SK-N-SH (cell line): Measurements from ENCODE around the gene COA6. TPM values are rescaled to one million over a fixed set of nuclear protein-coding genes. Genes with fewer than 3 reads are reported as not detected.

ENCODE experiments used
- CTCF ChIA-PET: fragments of 300-600, 350-600 bp; formaldehyde crosslinking; extraction: SDS; loops from one replicate; lab custom pipeline; 2021; lab: Yijun Ruan, JAX
- POLR2A ChIA-PET: fragments of 350-600 bp; sonication (Branson Sonifier 250); formaldehyde crosslinking; extraction: SDS; loops from one replicate; lab custom pipeline; 2020; ENCODE audit warnings: antibody characterized with exemption, inconsistent platforms; lab: Yijun Ruan, JAX
- DNase-seq: peaks from one replicate; pipeline ENCODE4 v3.0.0; 2012
- H2AFZ ChIP-seq: fragments of 200-600 bp; sonication (generic); 2 replicates; pipeline ENCODE4 v1.8.1; 2016; ENCODE audit warnings: antibody characterized with exemption, mild to moderate bottlenecking, low read depth
- H3F3A ChIP-seq: fragments of 200-600 bp; sonication (generic); replicated peaks from 2 replicates; pipeline ENCODE3; 2016; ENCODE audit warnings: antibody characterized with exemption, mild to moderate bottlenecking; ENCODE audit not compliant: insufficient read depth
- H3K27ac ChIP-seq, 2 experiments: fragments of 200-500 bp in 1 of 2; fragments of 200-600 bp in 1 of 2; sonication (Bioruptor generic) in 1 of 2; sonication (generic), shearing (Covaris generic) in 1 of 2; 2 replicates each; pipeline versions ENCODE4 v1.5.1 to v1.6.1; 2014 to 2016; ENCODE audit warnings: low read depth in 2 of 2, inconsistent platforms in 1 of 2, low read length in 1 of 2, mild to moderate bottlenecking in 1 of 2, mixed read lengths in 1 of 2
- H3K27me3 ChIP-seq: fragments of 200-600 bp; sonication (generic), shearing (Covaris generic); 2 replicates; pipeline ENCODE4 v1.6.1; 2016; ENCODE audit warnings: mixed run types; ENCODE audit not compliant: insufficient read depth
- H3K36me3 ChIP-seq, 2 experiments: fragments of 200-500 bp in 1 of 2; fragments of 200-600 bp in 1 of 2; sonication (Bioruptor generic) in 1 of 2; sonication (generic) in 1 of 2; replicated peaks in 1 of 2; 2 replicates each; pipeline versions ENCODE3 to v1.5.1; 2014 to 2016; ENCODE audit warnings: low read length in 1 of 2, mild to moderate bottlenecking in 1 of 2; ENCODE audit not compliant: insufficient read depth in 2 of 2, control insufficient read depth in 1 of 2
- H3K4me1 ChIP-seq, 2 experiments: fragments of 200-500 bp in 1 of 2; fragments of 200-600 bp in 1 of 2; sonication (Bioruptor generic) in 1 of 2; sonication (generic), shearing (Covaris generic) in 1 of 2; 2 replicates each; pipeline versions ENCODE4 v1.5.1 to v1.6.1; 2014 to 2016; ENCODE audit warnings: low read depth in 1 of 2, low read length in 1 of 2, mixed run types in 1 of 2; ENCODE audit not compliant: insufficient read depth in 2 of 2, control insufficient read depth in 1 of 2
- H3K4me2 ChIP-seq: fragments of 200-600 bp; sonication (generic), shearing (Covaris generic); 2 replicates; pipeline ENCODE4 v1.6.1; 2017; ENCODE audit warnings: mixed run types
- H3K4me3 ChIP-seq, 2 experiments: fragments of 200-500 bp in 1 of 2; fragments of 200-600 bp in 1 of 2; sonication (Bioruptor generic) in 1 of 2; sonication (generic), shearing (Covaris generic) in 1 of 2; 2 replicates each; pipeline versions ENCODE4 v1.5.1 to v1.8.1; 2014 to 2016; ENCODE audit warnings: low read depth in 2 of 2, inconsistent platforms in 1 of 2, low read length in 1 of 2, mild to moderate bottlenecking in 1 of 2, mixed read lengths in 1 of 2, moderate library complexity in 1 of 2
- H3K79me2 ChIP-seq: fragments of 200-600 bp; sonication (generic); 2 replicates; pipeline ENCODE4 v1.8.1; 2017; ENCODE audit warnings: mild to moderate bottlenecking; ENCODE audit not compliant: insufficient read depth
- H3K9ac ChIP-seq: fragments of 200-600 bp; sonication (generic); 2 replicates; pipeline ENCODE4 v1.6.1; 2017; ENCODE audit warnings: mixed run types
- H3K9me2 ChIP-seq: fragments of 200-600 bp; sonication (generic); 2 replicates; pipeline ENCODE4 v1.6.1; 2017; ENCODE audit warnings: mixed run types
- H3K9me3 ChIP-seq: fragments of 200-600 bp; sonication (generic); 2 replicates; pipeline ENCODE4 v1.6.1; 2017; ENCODE audit warnings: mixed run types, mild to moderate bottlenecking, moderate library complexity
- H4K20me1 ChIP-seq: fragments of 200-600 bp; sonication (generic); 2 replicates; pipeline ENCODE4 v1.6.1; 2017; ENCODE audit warnings: mild to moderate bottlenecking, mixed run types; ENCODE audit not compliant: insufficient read depth
- FOXJ3 ChIP-seq: sonication (generic); formaldehyde crosslinking; IDR thresholded peaks from 2 replicates; pipeline ENCODE4 v1.5.1; 2020; ENCODE audit warnings: mild to moderate bottlenecking, missing genetic modification reagents
- PBX3 ChIP-seq: IDR thresholded peaks from 2 replicates; pipeline ENCODE4; 2012
- RAD21 ChIP-seq: IDR thresholded peaks from 2 replicates; pipeline ENCODE4 v1.6.1; 2012; ENCODE audit warnings: mild to moderate bottlenecking, low read length
- SIN3A ChIP-seq: IDR thresholded peaks from 2 replicates; pipeline ENCODE4 v1.6.1; 2012; ENCODE audit warnings: low read depth, mild to moderate bottlenecking, low read length, moderate library complexity, borderline replicate concordance
- TAF1 ChIP-seq: IDR thresholded peaks from 2 replicates; pipeline ENCODE4 v1.6.1; 2012; ENCODE audit warnings: low read depth, mild to moderate bottlenecking, low read length, moderate library complexity, borderline replicate concordance
- TCF12 ChIP-seq: IDR thresholded peaks from 2 replicates; pipeline ENCODE4 v1.4.0; 2012
- TEAD4 ChIP-seq: IDR thresholded peaks from 2 replicates; pipeline ENCODE4 v1.4.0; 2012; ENCODE audit warnings: mild to moderate bottlenecking, borderline replicate concordance; ENCODE audit not compliant: insufficient read depth
- USF2 ChIP-seq: fragments of 150-350 bp; IDR thresholded peaks from 2 replicates; pipeline ENCODE4 v1.6.1; 2017; ENCODE audit warnings: antibody characterized with exemption, low read length, low read depth, borderline replicate concordance
- ZBTB33 ChIP-seq: IDR thresholded peaks from 2 replicates; pipeline ENCODE4 v1.4.0; 2012; ENCODE audit warnings: low read depth, borderline replicate concordance
- WGBS: methylation state at CpG from one replicate; pipeline ENCODE4 v1.1.6; 2017; ENCODE audit warnings: low lambda C conversion rate; 5-methylcytosine and 5-hydroxymethylcytosine counted together
- polyA plus RNA-seq, 3 experiments: library from polyadenylated mRNA; depleted of rRNA; stranded (reverse); fragments of >200 nt; gene quantifications; 2 replicates each; pipeline ENCODE4 v1.2.3, GENCODE V29; 2012
- TF ChIP-seq, protein P1 (sequence below): IDR thresholded peaks from 2 replicates; pipeline ENCODE4 v1.6.1; 2012; ENCODE audit warnings: mild to moderate bottlenecking, low read depth, low read length, moderate library complexity

The COA6 gene
- polyA plus RNA-seq, 1 of the 3 experiments (the other 2 are of a cell fraction): 42.2 TPM

DNA sequence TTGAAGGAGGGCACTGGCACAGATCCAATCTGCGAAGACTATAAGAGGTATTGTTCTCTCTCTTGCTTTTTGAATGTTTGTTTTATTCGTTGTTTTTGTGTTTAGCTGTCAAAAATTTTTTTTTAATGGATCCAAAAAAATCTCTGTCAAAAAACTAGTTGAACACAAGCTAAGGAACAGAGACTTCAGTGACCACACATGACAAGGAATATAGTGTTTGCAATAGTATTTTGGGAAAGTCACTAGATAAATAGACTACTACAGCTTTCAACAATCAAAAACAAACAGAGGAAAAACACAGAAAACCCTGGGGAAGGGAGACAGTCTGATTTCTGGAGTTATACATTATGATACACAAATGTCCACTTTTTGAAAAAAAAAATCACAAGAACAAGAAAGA is 36.9 kb upstream of the COA6 start:
- H3K9me3 ChIP-seq: peaks cover 11% of the 10 kb centered on the region; the same call in 1 of the 2 replicates
- H3K79me2 ChIP-seq: no peaks in the 10 kb centered on the region
- no peaks in the 10 kb centered on the region for H3K4me1 ChIP-seq
- no peaks in the 10 kb centered on the region for H4K20me1 ChIP-seq
- ChIA-PET POLR2A (no interaction called here), CTCF (interaction anchor here (1.3 to 2.8 kb wide), 4 partner anchors 9 to 222 kb away, joined by 4 to 16 read pairs (median 6); no protein-coding TSS in a partner anchor)
- H3K27me3 ChIP-seq: no peaks in the 10 kb centered on the region
- H3K9ac ChIP-seq: no peak overlapping the region
- DNase-seq: no peak
- TF ChIP-seq ZBTB33: no peak
- TF ChIP-seq, all 33 proteins: peak for 0
- H3K9me2 ChIP-seq: no peaks in the 10 kb centered on the region
- H3K4me3 ChIP-seq: no peak overlapping the region
- no peak overlapping the region for H3K27ac ChIP-seq
- no peaks in the 10 kb centered on the region for H3F3A ChIP-seq
- H3K4me2 ChIP-seq: no peak overlapping the region
- no peak overlapping the region for H2AFZ ChIP-seq
- 47% methylated on average over 2 of the region's 2 CpGs for WGBS
- H3K36me3 ChIP-seq: no peaks in the 10 kb centered on the region

- Histone ChIP-seq H3K4me2 (no peak overlapping the region), H3K9ac (no peak overlapping the region), H3K79me2 (no peaks in the 10 kb centered on the region), H3K27me3 (no peaks in the 10 kb centered on the region), H3K9me2 (no peaks in the 10 kb centered on the region), H3K36me3 (no peaks in the 10 kb centered on the region), H3K4me1 (no peaks in the 10 kb centered on the region), H3K27ac (no peak overlapping the region), H3F3A (no peaks in the 10 kb centered on the region), H2AFZ (no peak overlapping the region), H3K9me3 (peaks cover 11% of the 10 kb centered on the region; the same call in 1 of the 2 replicates)
- 85% methylated on average over 1 of the region's 1 CpG for WGBS
- no peak for DNase-seq
- ChIA-PET CTCF (interaction anchor here (1.3 to 2.8 kb wide), 4 partner anchors 10 to 223 kb away, joined by 4 to 16 read pairs (median 6); no protein-coding TSS in a partner anchor), POLR2A (no interaction called here)
- TF ChIP-seq ZBTB33: no peak
- no peak for TF ChIP-seq TCF12
- no peak for TF ChIP-seq TAF1
- TF ChIP-seq, all 33 proteins: peak for 0
- Histone ChIP-seq H4K20me1 (no peaks in the 10 kb centered on the region), H3K4me3 (no peak overlapping the region)
These were observed 36.0 kb upstream of the COA6 start for GRCh38 chr1:234337233-234337632.

- no peak for TF ChIP-seq USF2
- no peak for TF ChIP-seq TAF1
- no peak for TF ChIP-seq TEAD4
- TF ChIP-seq SIN3A: no peak
- no peak for TF ChIP-seq TCF12
- TF ChIP-seq, protein P1, sequence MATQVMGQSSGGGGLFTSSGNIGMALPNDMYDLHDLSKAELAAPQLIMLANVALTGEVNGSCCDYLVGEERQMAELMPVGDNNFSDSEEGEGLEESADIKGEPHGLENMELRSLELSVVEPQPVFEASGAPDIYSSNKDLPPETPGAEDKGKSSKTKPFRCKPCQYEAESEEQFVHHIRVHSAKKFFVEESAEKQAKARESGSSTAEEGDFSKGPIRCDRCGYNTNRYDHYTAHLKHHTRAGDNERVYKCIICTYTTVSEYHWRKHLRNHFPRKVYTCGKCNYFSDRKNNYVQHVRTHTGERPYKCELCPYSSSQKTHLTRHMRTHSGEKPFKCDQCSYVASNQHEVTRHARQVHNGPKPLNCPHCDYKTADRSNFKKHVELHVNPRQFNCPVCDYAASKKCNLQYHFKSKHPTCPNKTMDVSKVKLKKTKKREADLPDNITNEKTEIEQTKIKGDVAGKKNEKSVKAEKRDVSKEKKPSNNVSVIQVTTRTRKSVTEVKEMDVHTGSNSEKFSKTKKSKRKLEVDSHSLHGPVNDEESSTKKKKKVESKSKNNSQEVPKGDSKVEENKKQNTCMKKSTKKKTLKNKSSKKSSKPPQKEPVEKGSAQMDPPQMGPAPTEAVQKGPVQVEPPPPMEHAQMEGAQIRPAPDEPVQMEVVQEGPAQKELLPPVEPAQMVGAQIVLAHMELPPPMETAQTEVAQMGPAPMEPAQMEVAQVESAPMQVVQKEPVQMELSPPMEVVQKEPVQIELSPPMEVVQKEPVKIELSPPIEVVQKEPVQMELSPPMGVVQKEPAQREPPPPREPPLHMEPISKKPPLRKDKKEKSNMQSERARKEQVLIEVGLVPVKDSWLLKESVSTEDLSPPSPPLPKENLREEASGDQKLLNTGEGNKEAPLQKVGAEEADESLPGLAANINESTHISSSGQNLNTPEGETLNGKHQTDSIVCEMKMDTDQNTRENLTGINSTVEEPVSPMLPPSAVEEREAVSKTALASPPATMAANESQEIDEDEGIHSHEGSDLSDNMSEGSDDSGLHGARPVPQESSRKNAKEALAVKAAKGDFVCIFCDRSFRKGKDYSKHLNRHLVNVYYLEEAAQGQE: no peak
- no peak for TF ChIP-seq RAD21
- TF ChIP-seq FOXJ3 (CRISPR knock-in tag): no peak
- TF ChIP-seq PBX3: no peak
- 21% methylated on average over 2 of the region's 2 CpGs for WGBS
- no peaks in the 10 kb centered on the region for H3K79me2 ChIP-seq
- no peaks in the 10 kb centered on the region for H3K4me1 ChIP-seq
- H3K27ac ChIP-seq: no peak overlapping the region
- peaks cover 11% of the 10 kb centered on the region; the same call in 1 of the 2 replicates for H3K9me3 ChIP-seq
- H3K9me2 ChIP-seq: no peaks in the 10 kb centered on the region
- H3K36me3 ChIP-seq: no peaks in the 10 kb centered on the region
- no peak overlapping the region for H2AFZ ChIP-seq
- no peaks in the 10 kb centered on the region for H3F3A ChIP-seq
- DNase-seq: no peak
- H3K4me3 ChIP-seq: no peak overlapping the region
- no peaks in the 10 kb centered on the region for H4K20me1 ChIP-seq
- no peaks in the 10 kb centered on the region for H3K27me3 ChIP-seq
- H3K4me2 ChIP-seq: no peak overlapping the region
- CTCF ChIA-PET: interaction anchor here (1.5 to 1.6 kb wide), 2 partner anchors 14 to 31 kb away, joined by 4 to 6 read pairs; no protein-coding TSS in a partner anchor
- POLR2A ChIA-PET: no interaction called here
- no peak overlapping the region for H3K9ac ChIP-seq
These were observed 32.7 kb upstream of the COA6 start for GRCh38 chr1:234340528-234340927.
